ACHN (cell line): ENCODE results near the gene SOWAHA.

Experiments used
- DNase-seq: peaks from one replicate; pipeline ENCODE4 v3.0.0-alpha.2; 2015
- in situ Hi-C: cut with HindIII; loops from 2 replicates; pipeline ENCODE4 v1.10.0; 2017; ENCODE audit warnings: low sequenced_read_pairs, low pct_ligation_motif_present, low pct_unique_long_range_greater_than_20kb

The SOWAHA gene

GRCh38 chr5:132776131-132776937, 36.8 kb upstream of the SOWAHA start:
- in situ Hi-C loops = no loop called here

GRCh38 chr5:132776938-132777208, 36.2 kb upstream of the SOWAHA start:
- DNase-seq = no peak
- in situ Hi-C loops = no loop called here

More at GRCh38 chr5:132776131-132776937, 36.8 kb upstream of the SOWAHA start:
- DNase-seq = peak; percentile 36

GRCh38 chr5:132777209-132778069, 35.7 kb upstream of the SOWAHA start, which contains the start of gene SEPTIN8:
SEPTIN8 (minus strand) TSS chr5:132777239; CDS start chr5:132777137, 102 bp downstream.
- peak; percentile 42 for DNase-seq

GRCh38 chr5:132778129-132778528, 35.0 kb upstream of the SOWAHA start:
- in situ Hi-C loops = no loop called here

More at GRCh38 chr5:132777209-132778069, 35.7 kb upstream of the SOWAHA start, which contains the start of gene SEPTIN8:
- in situ Hi-C loops = no loop called here

GRCh38 chr5:132778856-132779255, 34.2 kb upstream of the SOWAHA start:
- in situ Hi-C loops = no loop called here
- no peak for DNase-seq

More at GRCh38 chr5:132778129-132778528, 35.0 kb upstream of the SOWAHA start:
- no peak for DNase-seq

GRCh38 chr5:132779961-132780360, 33.1 kb upstream of the SOWAHA start:
- no peak for DNase-seq
- in situ Hi-C loops = no loop called here

- in situ Hi-C loops = no loop called here
- no peak for DNase-seq
Measured at GRCh38 chr5:132780577-132780976, 32.5 kb upstream of the SOWAHA start.

GRCh38 chr5:132781029-132781428, 32.1 kb upstream of the SOWAHA start:
- no peak for DNase-seq
- in situ Hi-C loops = no loop called here

- peak; percentile 44 for DNase-seq
- in situ Hi-C loops = no loop called here
Measured at GRCh38 chr5:132782101-132782500, 31.0 kb upstream of the SOWAHA start.

GRCh38 chr5:132785365-132785764, 27.7 kb upstream of the SOWAHA start:
- DNase-seq = no peak
- in situ Hi-C loops = no loop called here

- in situ Hi-C loops = no loop called here
- DNase-seq = no peak
Measured at GRCh38 chr5:132785864-132786263, 27.2 kb upstream of the SOWAHA start.

- in situ Hi-C loops = no loop called here
- no peak for DNase-seq
Measured at GRCh38 chr5:132787076-132787475, 26.0 kb upstream of the SOWAHA start.

- no peak for DNase-seq
- in situ Hi-C loops = no loop called here
Measured at GRCh38 chr5:132788508-132788907, 24.6 kb upstream of the SOWAHA start.

GRCh38 chr5:132788990-132789886, 23.9 kb upstream of the SOWAHA start:
- in situ Hi-C loops = no loop called here
- DNase-seq = no peak

GRCh38 chr5:132790201-132790865, 22.8 kb upstream of the SOWAHA start:
- in situ Hi-C loops = no loop called here
- DNase-seq = no peak

- in situ Hi-C loops = no loop called here
Measured at GRCh38 chr5:132791026-132791425, 22.1 kb upstream of the SOWAHA start.

GRCh38 chr5:132797651-132798050, 15.5 kb upstream of the SOWAHA start:
- no peak for DNase-seq
- in situ Hi-C loops = no loop called here

More at GRCh38 chr5:132791026-132791425, 22.1 kb upstream of the SOWAHA start:
- DNase-seq = no peak

GRCh38 chr5:132799392-132799791, 13.7 kb upstream of the SOWAHA start:
- no peak for DNase-seq

More at GRCh38 chr5:132799392-132799791, 13.7 kb upstream of the SOWAHA start:
- in situ Hi-C loops = no loop called here
